ENCODE measurements around the gene WDHD1. TPM values are rescaled to one million over a fixed set of nuclear protein-coding genes. Genes with fewer than 3 reads are reported as not detected.
"Not testable (repeated sequence)": the region's sequence is repeated elsewhere in the genome, so short reads cannot be mapped to it uniquely, and the experiment has no call there.

WDHD1 gene
- total RNA-seq, 1 donor = 4.3 TPM

DNA sequence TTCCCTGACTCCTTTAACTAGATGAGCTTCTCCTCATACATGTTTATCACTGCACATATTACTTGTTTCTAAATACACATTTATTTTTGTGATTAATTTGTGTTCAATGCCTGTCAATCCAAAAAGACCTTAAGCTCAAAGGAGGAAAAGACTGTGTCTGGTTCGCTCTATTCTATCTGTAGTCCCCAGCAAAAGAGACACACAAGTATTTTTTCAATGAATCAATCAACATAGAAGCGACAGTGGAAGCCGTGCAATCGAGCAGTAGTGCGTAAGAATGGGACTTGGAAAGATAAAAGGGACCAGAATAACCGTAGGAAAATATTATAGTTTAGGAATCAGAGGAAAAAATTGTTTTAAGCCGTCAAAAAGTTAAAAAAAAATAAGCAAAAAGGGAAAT is 951 bp downstream of the WDHD1 start:
- peak; percentile 61 for DNase-seq (ENCODE audit: insufficient read length, low spot score, missing footprints)
- Histone ChIP-seq H3K4me1 (ENCODE audit: insufficient read depth, low read length) (peaks cover 26% of the 10 kb centered on the region), H3K9me3 (ENCODE audit: low read depth, low read length) (no peaks in the 10 kb centered on the region), H3K4me3 (ENCODE audit: insufficient read depth, low read length) (peak overlapping the region; percentile 92), H3K27me3 (ENCODE audit: insufficient read depth, low read length) (no peaks in the 10 kb centered on the region), H2AFZ (ENCODE audit: low read length) (peak overlapping the region; percentile 91), H3K79me2 (ENCODE audit: insufficient read depth, low read length) (peaks cover 75% of the 10 kb centered on the region), H3K27ac (ENCODE audit: low read depth, low read length) (peak overlapping the region; percentile 88), H3K36me3 (ENCODE audit: insufficient read depth, low read length) (peaks cover 3% of the 10 kb centered on the region), H4K20me1 (ENCODE audit: insufficient read depth, low read length) (peaks cover 15% of the 10 kb centered on the region), H3K4me2 (ENCODE audit: insufficient read depth, low read length) (peak overlapping the region; percentile 85)
- TF ChIP-seq, protein P1, sequence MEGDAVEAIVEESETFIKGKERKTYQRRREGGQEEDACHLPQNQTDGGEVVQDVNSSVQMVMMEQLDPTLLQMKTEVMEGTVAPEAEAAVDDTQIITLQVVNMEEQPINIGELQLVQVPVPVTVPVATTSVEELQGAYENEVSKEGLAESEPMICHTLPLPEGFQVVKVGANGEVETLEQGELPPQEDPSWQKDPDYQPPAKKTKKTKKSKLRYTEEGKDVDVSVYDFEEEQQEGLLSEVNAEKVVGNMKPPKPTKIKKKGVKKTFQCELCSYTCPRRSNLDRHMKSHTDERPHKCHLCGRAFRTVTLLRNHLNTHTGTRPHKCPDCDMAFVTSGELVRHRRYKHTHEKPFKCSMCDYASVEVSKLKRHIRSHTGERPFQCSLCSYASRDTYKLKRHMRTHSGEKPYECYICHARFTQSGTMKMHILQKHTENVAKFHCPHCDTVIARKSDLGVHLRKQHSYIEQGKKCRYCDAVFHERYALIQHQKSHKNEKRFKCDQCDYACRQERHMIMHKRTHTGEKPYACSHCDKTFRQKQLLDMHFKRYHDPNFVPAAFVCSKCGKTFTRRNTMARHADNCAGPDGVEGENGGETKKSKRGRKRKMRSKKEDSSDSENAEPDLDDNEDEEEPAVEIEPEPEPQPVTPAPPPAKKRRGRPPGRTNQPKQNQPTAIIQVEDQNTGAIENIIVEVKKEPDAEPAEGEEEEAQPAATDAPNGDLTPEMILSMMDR (IDR thresholded peaks at IDR 0.05; ENCODE audit: extremely low read depth, low read depth, low read length) = no peak

DNA sequence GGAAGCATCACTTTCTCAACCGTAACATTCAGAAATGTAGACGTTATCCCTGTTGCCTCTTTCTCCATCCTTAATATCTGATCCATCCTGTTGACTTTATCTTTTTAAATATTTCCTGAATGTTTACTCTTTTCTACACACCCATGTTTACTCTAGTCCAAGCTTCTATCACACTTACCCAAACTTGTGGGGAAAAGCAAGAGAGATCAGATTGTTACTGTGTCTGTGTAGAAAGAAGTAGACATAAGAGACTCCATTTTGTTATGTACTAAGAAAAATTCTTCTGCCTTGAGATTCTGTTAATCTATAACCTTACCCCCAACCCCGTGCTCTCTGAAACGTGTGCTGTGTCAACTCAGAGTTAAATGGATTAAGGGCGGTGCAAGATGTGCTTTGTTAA is 2.5 kb downstream of the WDHD1 start:
- H3K36me3 ChIP-seq (ENCODE audit: insufficient read depth, low read length); H3K27me3 ChIP-seq (ENCODE audit: insufficient read depth, low read length); H2AFZ ChIP-seq (ENCODE audit: low read length); H3K4me3 ChIP-seq (ENCODE audit: insufficient read depth, low read length); H3K9me3 ChIP-seq (ENCODE audit: low read depth, low read length); H3K27ac ChIP-seq (ENCODE audit: low read depth, low read length); H3K4me2 ChIP-seq (ENCODE audit: insufficient read depth, low read length); DNase-seq (ENCODE audit: insufficient read length, low spot score, missing footprints): not testable (repeated sequence)
- peaks cover 15% of the 10 kb centered on the region for H4K20me1 ChIP-seq (ENCODE audit: insufficient read depth, low read length)
- H3K79me2 ChIP-seq (ENCODE audit: insufficient read depth, low read length) = peaks cover 67% of the 10 kb centered on the region
- peaks cover 23% of the 10 kb centered on the region for H3K4me1 ChIP-seq (ENCODE audit: insufficient read depth, low read length)

DNA sequence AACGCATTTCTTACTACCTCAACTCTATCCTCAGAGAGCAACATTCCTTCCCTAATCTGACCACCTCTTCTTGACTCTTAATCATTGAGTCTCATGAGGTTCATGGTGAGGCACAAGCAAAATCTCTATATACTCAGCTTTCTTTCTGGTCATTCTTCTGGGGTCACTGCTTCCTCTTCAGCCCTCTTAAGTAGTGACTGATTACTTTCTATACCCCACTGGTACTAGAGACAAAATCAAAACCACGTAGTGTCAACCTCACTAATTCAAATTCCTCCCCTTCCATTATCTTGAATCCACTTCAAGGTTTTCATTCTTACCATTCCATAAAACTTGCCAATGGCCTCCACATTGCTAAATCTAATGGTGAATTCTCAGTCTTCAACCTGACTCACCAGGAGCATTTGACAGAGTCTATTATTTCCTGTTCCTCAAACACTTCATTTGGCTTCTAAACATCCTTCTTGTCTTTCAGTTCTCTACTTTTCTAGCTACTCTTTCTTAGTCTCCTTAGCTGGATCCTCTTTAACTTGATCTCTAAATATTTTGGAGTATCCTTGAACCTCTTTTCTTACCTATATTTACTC is 6.8 kb downstream of the WDHD1 start:
- DNase-seq (ENCODE audit: insufficient read length, low spot score, missing footprints) = no peak
- H3K27me3 ChIP-seq (ENCODE audit: insufficient read depth, low read length) = no peaks in the 10 kb centered on the region
- no peaks in the 10 kb centered on the region for H3K9me3 ChIP-seq (ENCODE audit: low read depth, low read length)
- TF ChIP-seq, protein P1 (IDR thresholded peaks at IDR 0.05; ENCODE audit: extremely low read depth, low read depth, low read length) = no peak
- no peaks in the 10 kb centered on the region for H4K20me1 ChIP-seq (ENCODE audit: insufficient read depth, low read length)
- peaks cover 36% of the 10 kb centered on the region for H3K79me2 ChIP-seq (ENCODE audit: insufficient read depth, low read length)
- H3K27ac ChIP-seq (ENCODE audit: low read depth, low read length) = no peak overlapping the region
- no peaks in the 10 kb centered on the region for H3K4me1 ChIP-seq (ENCODE audit: insufficient read depth, low read length)
- H2AFZ ChIP-seq (ENCODE audit: low read length) = no peak overlapping the region
- peaks cover 3% of the 10 kb centered on the region for H3K36me3 ChIP-seq (ENCODE audit: insufficient read depth, low read length)
- no peak overlapping the region for H3K4me2 ChIP-seq (ENCODE audit: insufficient read depth, low read length)
- H3K4me3 ChIP-seq (ENCODE audit: insufficient read depth, low read length) = no peak overlapping the region

DNA sequence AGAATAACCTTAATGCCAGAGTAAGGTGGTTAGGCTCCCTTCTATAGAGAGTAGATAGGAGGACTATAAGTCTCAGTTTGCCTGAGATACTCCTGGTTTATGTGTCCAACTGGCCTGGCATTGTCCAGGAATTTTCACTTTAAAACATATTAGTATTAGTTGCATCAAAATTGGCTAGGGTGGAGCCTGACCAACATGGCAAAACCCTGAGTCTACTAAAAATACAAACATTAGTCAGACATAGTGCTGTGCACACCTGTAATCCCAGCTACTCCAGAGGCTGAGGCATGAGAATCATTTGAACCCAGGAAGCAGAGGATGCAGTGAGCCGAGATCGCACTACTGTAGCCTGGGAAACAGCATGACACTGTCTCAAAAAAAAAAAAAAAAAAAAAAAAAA is 11.9 kb downstream of the WDHD1 start:
- no peaks in the 10 kb centered on the region for H4K20me1 ChIP-seq (ENCODE audit: insufficient read depth, low read length)
- DNase-seq (ENCODE audit: insufficient read length, low spot score, missing footprints) = no peak
- H3K9me3 ChIP-seq (ENCODE audit: low read depth, low read length) = no peaks in the 10 kb centered on the region
- H3K27ac ChIP-seq (ENCODE audit: low read depth, low read length) = no peak overlapping the region
- TF ChIP-seq, protein P1 (IDR thresholded peaks at IDR 0.05; ENCODE audit: extremely low read depth, low read depth, low read length) = no peak
- peaks cover 11% of the 10 kb centered on the region for H3K79me2 ChIP-seq (ENCODE audit: insufficient read depth, low read length)
- H3K4me1 ChIP-seq (ENCODE audit: insufficient read depth, low read length) = no peaks in the 10 kb centered on the region
- H3K4me2 ChIP-seq (ENCODE audit: insufficient read depth, low read length) = no peak overlapping the region
- H2AFZ ChIP-seq (ENCODE audit: low read length) = no peak overlapping the region
- H3K4me3 ChIP-seq (ENCODE audit: insufficient read depth, low read length) = no peak overlapping the region
- H3K36me3 ChIP-seq (ENCODE audit: insufficient read depth, low read length) = peaks cover 7% of the 10 kb centered on the region
- H3K27me3 ChIP-seq (ENCODE audit: insufficient read depth, low read length) = no peaks in the 10 kb centered on the region

All from osteoblast (primary cell).